Muscle of back (tissue), 11 donors: Measurements from ENCODE around the gene DLEC1. TPM values are rescaled to one million over a fixed set of nuclear protein-coding genes. Genes with fewer than 3 reads are reported as not detected.
"Not testable (repeated sequence)": the region's sequence is repeated elsewhere in the genome, so short reads cannot be mapped to it uniquely, and the experiment has no call there.

Experiments
- DNase-seq, 3 donors: peaks; one replicate each; pipeline versions ENCODE4 v3.0.0 to v3.0.0-alpha.2; 2013
- polyA plus RNA-seq, 10 donors: library from polyadenylated mRNA; unstranded; fragments of 120-200 nt; gene quantifications; one replicate each; pipeline ENCODE4 v1.2.1, GENCODE V29; 2013; ENCODE audit not compliant: insufficient read length in 10 of 10

The DLEC1 gene
- polyA plus RNA-seq, 10 donors, result 0.22 to 1.2 (median 0.40) TPM

GRCh38 chr3:38120693-38121450 is 81.9 kb downstream of the DLEC1 start:
- no peak for DNase-seq

- DNase-seq, result no peak
Observed at GRCh38 chr3:38121451-38121831, 82.4 kb downstream of the DLEC1 start.

DNA sequence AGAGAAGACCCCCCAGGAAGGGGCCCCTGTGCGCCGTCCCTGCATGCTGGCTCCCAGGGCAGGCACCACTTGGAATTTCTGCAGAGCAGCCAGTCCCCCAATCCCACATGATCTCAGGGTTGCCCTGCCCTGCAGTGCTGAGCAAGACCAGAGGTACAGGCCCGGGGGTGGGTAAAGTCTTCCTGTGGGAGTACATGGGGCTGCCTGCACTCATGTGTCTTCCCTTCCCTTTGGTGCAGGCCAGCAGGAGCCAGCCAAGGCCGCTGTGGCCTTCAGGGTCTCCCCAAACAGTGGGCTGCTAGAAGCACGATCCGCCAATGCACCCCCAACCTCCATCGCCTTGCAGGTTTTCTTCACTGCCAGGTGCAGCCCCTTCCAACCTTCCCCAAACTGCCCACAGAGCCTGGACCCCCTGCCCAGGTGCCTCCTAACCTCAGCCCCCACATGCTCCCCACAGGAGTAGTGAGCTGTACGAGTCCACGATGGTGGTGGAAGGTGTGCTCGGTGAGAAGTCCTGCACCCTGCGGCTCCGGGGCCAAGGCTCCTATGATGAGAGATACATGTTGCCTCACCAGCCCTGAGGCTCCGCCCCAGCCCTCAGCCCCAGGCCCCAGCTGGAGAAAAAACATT is 82.9 kb downstream of the DLEC1 start:
- no peak for DNase-seq

DNA sequence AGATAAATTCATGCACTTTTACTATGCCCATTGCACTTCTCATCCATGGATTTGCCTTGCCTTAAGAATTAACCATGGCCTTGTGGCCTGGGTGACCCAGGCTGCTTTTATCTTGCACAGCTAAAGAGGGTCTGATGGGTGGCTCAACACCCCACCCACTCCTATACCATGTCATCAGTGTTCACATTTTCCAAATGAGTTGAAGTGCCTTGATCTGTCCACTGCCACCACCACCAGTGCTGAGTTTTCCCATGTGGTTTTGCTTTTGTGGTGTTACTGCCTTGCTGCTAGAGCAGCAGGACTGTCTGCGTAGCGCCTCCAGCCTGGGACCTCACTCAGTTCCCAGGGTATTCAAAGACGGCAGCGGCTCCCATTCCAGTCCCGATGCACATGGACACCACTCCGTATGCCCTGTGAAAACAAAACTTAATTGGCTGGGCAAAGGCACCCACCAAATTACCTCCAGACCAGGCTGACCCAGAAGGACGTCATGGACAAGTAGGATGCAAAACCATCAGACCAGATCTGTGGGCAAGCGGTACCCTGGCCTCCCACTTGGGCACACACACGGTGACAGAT is 83.8 kb downstream of the DLEC1 start:
- DNase-seq, result no peak

GRCh38 chr3:38124324-38125122 is 85.5 kb downstream of the DLEC1 start:
- no peak for DNase-seq

- DNase-seq, result no peak
Observed at GRCh38 chr3:38125305-38126120, 86.5 kb downstream of the DLEC1 start.

DNA sequence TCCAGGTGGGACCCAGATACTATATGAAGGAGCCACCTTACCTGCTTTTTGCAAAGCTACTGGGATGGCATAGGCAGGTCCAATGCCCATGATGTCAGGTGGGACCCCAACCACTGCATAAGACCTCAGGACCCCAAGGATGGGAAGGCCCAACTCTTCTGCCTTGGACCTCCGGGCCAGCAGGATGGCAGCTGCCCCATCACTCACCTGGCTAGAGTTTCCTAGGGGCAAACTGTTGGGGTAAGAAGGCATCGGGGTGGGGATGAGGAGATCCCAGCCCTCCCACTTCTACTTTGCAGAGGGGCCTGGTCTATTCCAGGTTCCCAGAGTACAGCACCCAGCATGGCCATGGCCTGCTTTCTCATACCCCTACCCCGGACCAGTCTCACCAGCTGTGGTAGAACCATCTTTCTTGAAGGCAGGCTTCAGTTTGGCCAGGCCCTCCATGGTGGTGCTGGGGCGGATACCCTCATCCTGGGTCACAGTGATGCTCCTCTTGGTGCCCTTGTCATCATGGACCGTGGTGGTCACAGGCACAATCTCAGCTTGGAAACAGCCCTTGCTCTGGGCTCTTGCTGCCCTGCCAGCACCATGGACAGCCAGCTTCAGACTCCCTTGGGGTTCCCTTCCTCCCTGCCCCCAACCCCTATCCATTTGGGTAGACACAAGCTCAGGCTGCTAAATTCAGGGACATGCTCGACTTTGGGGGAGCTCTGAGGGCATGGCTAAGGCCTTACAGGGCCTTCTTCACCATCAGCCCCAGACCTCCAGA is 87.3 kb downstream of the DLEC1 start:
- DNase-seq, result no peak

- DNase-seq, result no peak
Observed at GRCh38 chr3:38127611-38128302, 88.7 kb downstream of the DLEC1 start.

DNA sequence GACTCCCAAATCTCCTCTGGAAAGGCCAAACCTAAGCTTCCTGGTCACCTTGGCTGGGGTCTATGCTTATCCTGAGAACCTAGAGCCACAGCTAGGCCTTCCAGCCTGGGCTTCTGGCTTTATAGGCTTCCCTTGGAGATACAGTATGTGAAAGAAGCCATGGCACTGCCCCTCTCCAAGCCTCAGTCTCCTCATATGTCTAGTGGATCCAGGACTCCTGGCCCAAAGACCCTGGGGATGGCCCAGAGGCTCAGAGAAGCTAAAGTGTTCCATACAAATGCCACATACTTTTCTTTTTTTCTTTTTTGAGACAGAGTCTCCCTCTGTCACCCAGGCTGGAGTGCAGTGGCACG is 89.3 kb downstream of the DLEC1 start:
- DNase-seq, result no peak

DNA sequence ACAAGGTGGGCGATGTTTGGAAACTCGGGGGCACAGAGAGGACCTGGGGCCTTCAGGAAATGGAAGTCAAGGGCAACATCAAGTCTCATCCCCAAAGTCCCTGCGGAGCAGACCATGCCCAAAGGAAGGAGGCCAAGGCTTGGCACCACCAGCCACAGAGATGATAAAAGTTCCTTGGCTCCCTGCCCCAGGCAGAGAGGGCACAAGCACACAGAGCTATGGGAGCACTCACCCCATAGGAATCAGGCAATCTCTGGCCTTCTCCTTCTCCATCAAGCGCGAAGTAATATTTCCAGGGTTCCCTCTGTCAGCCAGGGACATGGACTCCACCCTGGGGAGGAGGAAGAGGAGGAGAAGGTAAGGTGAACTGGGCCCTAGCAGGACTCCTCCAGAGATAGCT is 90.0 kb downstream of the DLEC1 start:
- no peak for DNase-seq

GRCh38 chr3:38130631-38131065 is 91.6 kb downstream of the DLEC1 start:
- no peak for DNase-seq

- peak in 1 of 3 donors; percentile 34 for DNase-seq
Observed at GRCh38 chr3:38131621-38132369, 92.8 kb downstream of the DLEC1 start.

DNA sequence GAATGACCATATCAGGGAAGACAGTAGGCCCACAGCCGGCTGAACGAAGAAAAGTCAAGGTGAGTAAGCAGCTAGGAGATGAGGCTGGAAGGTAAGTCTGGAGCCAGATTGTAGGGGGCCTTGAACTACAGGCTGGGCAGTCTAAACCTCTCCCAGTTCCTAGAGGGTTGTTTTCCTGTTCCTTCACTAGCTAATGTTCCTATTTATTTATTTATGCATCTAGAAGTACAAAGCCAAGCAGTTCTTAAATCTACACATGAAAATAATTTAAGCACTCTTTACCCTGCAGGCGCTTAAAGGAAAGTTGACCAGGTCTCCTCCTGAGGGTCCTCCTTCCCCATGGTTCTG is 94.2 kb downstream of the DLEC1 start:
- no peak for DNase-seq

GRCh38 chr3:38133557-38134405 is 94.8 kb downstream of the DLEC1 start:
- DNase-seq, result no peak

- not testable (repeated sequence) for DNase-seq
Observed at GRCh38 chr3:38134517-38135143, 95.6 kb downstream of the DLEC1 start.

DNA sequence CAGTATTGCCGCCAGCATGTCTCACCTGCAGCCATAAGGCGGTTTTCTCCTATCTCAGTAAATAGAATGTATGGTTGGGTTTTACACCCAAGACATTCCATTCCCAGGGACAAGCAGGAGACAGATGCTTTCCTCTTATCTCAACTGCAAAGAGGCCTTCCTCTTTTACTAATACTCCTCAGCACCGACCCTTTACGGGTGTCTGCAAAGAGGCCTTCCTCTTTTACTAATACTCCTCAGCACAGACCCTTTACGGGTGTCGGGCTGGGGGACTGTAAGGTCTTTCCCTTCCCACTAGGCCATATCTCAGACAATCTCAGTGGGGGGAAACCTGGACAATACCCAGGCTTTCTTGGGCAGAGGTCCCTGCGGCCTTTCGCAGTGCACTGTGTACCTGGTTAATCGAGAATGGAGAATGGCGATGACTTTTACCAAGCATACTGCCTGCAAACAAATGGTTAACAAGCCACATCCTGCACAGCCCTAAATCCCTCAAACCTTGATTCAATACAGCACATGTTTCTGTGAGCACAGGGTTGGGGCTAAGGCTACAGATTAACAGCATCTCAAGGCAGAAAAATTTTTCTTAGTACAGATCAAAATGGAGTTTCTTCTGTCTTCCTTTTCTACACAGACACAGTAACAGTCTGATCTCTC is 96.7 kb downstream of the DLEC1 start:
- DNase-seq, result not testable (repeated sequence)

DNA sequence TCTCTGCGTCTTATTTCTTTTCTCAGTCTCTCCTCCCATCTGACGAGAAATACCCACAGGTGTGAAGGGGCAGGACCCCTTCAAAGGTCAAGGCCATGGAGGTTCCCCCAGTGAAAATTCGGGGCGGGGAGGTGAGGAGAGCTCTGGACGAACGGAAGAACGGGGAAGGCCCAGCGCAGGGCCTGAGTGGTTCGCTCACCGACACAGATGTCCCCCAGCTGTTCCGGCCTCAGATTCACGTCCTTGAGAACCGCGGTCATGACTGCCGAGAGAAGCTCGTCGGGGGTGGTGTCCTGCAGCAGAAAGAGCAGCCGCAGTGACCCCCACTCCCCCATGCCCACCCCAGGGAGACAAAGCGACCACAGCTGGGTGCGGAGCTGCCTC is 97.4 kb downstream of the DLEC1 start:
- DNase-seq, result no peak
